Cardiac fibroblast (primary cell): ENCODE measurements around the gene CERKL.

Source experiments
- DNase-seq, 2 donors: peaks; one replicate each; pipeline versions ENCODE4 v3.0.0 to v3.0.0-alpha.2; 2010; ENCODE audit warnings: low read depth in 2 of 2
- H3K4me3 ChIP-seq, 2 donors: replicated peaks in 1 of 2; 1 replicate in 1 of 2; 2 replicates in 1 of 2; pipeline ENCODE4 v1.5.1; 2011; ENCODE audit warnings: low read depth in 2 of 2, low read length in 2 of 2, mild to moderate bottlenecking in 2 of 2, moderate library complexity in 1 of 2
- CTCF ChIP-seq: IDR thresholded peaks from one replicate; pipeline ENCODE4 v1.5.1; 2011; ENCODE audit warnings: low read depth, mild to moderate bottlenecking, low read length, inconsistent platforms

CERKL gene

GRCh38 chr2:181553244-181553643 lies 103.7 kb downstream of the CERKL start:
- no peak overlapping the region for H3K4me3 ChIP-seq
- no peak for TF ChIP-seq CTCF
- DNase-seq: no peak

GRCh38 chr2:181552808-181553207 lies 104.1 kb downstream of the CERKL start:
- DNase-seq: peak in 1 of 2 donors; percentile 47
- no peak for TF ChIP-seq CTCF
- no peak overlapping the region for H3K4me3 ChIP-seq

- no peak for TF ChIP-seq CTCF
- no peak overlapping the region for H3K4me3 ChIP-seq
- DNase-seq: peak in 1 of 2 donors; percentile 33
Observed at GRCh38 chr2:181546086-181546485, 110.8 kb downstream of the CERKL start.

GRCh38 chr2:181542170-181542569 lies 114.7 kb downstream of the CERKL start:
- TF ChIP-seq CTCF: no peak
- DNase-seq: no peak
- no peak overlapping the region for H3K4me3 ChIP-seq

- no peak for TF ChIP-seq CTCF
Observed at GRCh38 chr2:181540421-181540820, 116.5 kb downstream of the CERKL start.

GRCh38 chr2:181536730-181537129 lies 120.2 kb downstream of the CERKL start:
- DNase-seq: no peak
- no peak for TF ChIP-seq CTCF
- H3K4me3 ChIP-seq: no peak overlapping the region

More at GRCh38 chr2:181540421-181540820, 116.5 kb downstream of the CERKL start:
- DNase-seq: no peak
- H3K4me3 ChIP-seq: no peak overlapping the region

GRCh38 chr2:181528441-181528840 lies 128.5 kb downstream of the CERKL start:
- no peak overlapping the region for H3K4me3 ChIP-seq
- TF ChIP-seq CTCF: no peak
- no peak for DNase-seq
